A549 treated with AZD2906 at 1 μM for 4 hours (cell line): ENCODE measurements around the gene TAF11L2. TPM values are rescaled to one million over a fixed set of nuclear protein-coding genes. Genes with fewer than 3 reads are reported as not detected.

Experiments used
- total RNA-seq: library from RNA; stranded (reverse); fragments of 200-300 nt; extraction: Qiagen RNA extraction; gene quantifications from 5 replicates; pipeline ENCODE4 v1.2.3, GENCODE V29; 2022

TAF11L2 gene
- not detected in 5 replicates for total RNA-seq

DNA sequence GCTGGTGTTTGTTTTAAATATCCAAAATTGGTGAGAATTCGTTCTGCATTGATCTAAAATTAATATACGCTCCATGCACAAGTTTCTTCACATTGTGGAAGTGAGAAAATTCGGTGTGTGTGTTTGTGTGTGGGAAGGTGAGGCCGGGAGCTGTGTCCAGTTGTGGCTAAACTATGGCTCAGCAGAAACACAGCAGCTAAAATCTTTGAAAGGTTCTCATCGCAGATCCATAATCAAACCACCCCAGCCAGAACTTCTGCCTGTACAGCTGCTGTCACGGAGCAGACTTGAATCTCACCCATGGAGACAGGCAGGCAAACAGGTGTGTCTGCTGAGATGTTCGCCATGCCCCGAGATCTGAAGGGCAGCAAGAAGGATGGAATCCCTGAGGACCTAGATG is at the start of gene TAF11L2:
TAF11L2 (plus strand) TSS at position 301 of the 400 bp plus-strand sequence.

DNA sequence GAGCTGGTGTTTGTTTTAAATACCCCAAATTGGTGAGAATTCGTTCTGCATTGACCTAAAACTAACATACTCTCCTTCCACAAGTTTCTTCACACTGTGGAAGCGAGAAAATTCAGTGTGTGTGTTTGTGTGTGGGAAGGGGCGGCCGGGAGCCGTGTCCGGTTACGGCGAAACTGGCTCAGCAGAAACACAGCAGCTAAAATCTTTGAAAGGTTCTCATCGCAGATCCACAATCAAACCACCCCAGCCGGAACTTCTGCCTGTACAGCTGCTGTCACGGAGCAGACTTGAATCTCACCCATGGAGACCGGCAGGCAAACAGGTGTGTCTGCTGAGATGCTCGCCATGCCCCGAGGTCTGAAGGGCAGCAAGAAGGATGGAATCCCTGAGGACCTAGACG is 20.0 kb downstream of the TAF11L2 start, which contains the start of gene TAF11L3:
TAF11L3 (plus strand) TSS at position 301 of the 400 bp plus-strand sequence.

DNA sequence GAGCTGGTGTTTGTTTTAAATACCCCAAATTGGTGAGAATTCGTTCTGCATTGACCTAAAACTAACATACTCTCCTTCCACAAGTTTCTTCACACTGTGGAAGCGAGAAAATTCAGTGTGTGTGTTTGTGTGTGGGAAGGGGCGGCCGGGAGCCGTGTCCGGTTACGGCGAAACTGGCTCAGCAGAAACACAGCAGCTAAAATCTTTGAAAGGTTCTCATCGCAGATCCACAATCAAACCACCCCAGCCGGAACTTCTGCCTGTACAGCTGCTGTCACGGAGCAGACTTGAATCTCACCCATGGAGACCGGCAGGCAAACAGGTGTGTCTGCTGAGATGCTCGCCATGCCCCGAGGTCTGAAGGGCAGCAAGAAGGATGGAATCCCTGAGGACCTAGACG is 23.5 kb downstream of the TAF11L2 start, which contains the start of gene TAF11L4:
TAF11L4 (plus strand) TSS at position 301 of the 400 bp plus-strand sequence.

DNA sequence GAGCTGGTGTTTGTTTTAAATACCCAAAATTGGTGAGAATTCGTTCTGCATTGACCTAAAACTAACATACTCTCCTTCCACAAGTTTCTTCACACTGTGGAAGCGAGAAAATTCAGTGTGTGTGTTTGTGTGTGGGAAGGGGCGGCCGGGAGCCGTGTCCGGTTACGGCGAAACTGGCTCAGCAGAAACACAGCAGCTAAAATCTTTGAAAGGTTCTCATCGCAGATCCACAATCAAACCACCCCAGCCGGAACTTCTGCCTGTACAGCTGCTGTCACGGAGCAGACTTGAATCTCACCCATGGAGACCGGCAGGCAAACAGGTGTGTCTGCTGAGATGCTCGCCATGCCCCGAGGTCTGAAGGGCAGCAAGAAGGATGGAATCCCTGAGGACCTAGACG is 26.9 kb downstream of the TAF11L2 start, which contains the start of gene TAF11L5:
TAF11L5 (plus strand) TSS at position 301 of the 400 bp plus-strand sequence.

DNA sequence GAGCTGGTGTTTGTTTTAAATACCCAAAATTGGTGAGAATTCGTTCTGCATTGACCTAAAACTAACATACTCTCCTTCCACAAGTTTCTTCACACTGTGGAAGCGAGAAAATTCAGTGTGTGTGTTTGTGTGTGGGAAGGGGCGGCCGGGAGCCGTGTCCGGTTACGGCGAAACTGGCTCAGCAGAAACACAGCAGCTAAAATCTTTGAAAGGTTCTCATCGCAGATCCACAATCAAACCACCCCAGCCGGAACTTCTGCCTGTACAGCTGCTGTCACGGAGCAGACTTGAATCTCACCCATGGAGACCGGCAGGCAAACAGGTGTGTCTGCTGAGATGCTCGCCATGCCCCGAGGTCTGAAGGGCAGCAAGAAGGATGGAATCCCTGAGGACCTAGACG is 30.3 kb downstream of the TAF11L2 start, which contains the start of gene TAF11L6:
TAF11L6 (plus strand) TSS at position 301 of the 400 bp plus-strand sequence.

Other genes starting within 250 kb of the TAF11L2 start
- gene TAF11L3, start 20.1 kb downstream of the TAF11L2 start, total RNA-seq: not detected in 5 replicates
- not detected in 5 replicates for gene TAF11L4, start 23.6 kb downstream of the TAF11L2 start, total RNA-seq
- gene TAF11L5, start 27.0 kb downstream of the TAF11L2 start, total RNA-seq: not detected in 5 replicates
- gene TAF11L6, start 30.4 kb downstream of the TAF11L2 start, total RNA-seq: not detected in 5 replicates
- not detected in 5 replicates for gene TAF11L7, start 87.5 kb downstream of the TAF11L2 start, total RNA-seq
- not detected in 5 replicates for gene TAF11L8, start 92.7 kb downstream of the TAF11L2 start, total RNA-seq
- not detected in 5 replicates for gene TAF11L9, start 96.2 kb downstream of the TAF11L2 start, total RNA-seq
- gene TAF11L10, start 99.6 kb downstream of the TAF11L2 start, total RNA-seq: not detected in 5 replicates
- 0.07 to 0.17 TPM (median 0.10 TPM) in 4 of 5 replicates, not detected in the other for gene TAF11L11, start 106.0 kb downstream of the TAF11L2 start, total RNA-seq
- 0.06 to 0.14 TPM in 2 of 5 replicates, not detected in the others for gene TAF11L12, start 112.2 kb downstream of the TAF11L2 start, total RNA-seq
- gene TAF11L13, start 133.9 kb downstream of the TAF11L2 start, total RNA-seq: not detected in 5 replicates
- not detected in 5 replicates for gene TAF11L14, start 136.2 kb downstream of the TAF11L2 start, total RNA-seq